Suprapubic skin (tissue), 4 donors: Measurements from ENCODE around the gene LGALS4.

Source experiments
- POLR2A ChIP-seq, 2 donors: fragments of 450-650 bp; IDR thresholded peaks; one replicate each; pipeline ENCODE4 v1.6.1; 2017; ENCODE audit warnings: antibody characterized with exemption in 2 of 2, mild to moderate bottlenecking in 2 of 2, moderate library complexity in 2 of 2
- POLR2AphosphoS5 ChIP-seq, 3 donors: sonication (generic); formaldehyde crosslinking; IDR thresholded peaks; one replicate each; pipeline ENCODE4 v1.6.1; 2017; ENCODE audit warnings: antibody characterized with exemption in 3 of 3
- TF ChIP-seq, protein P1 (sequence below), 2 donors: fragments of 200-600 bp in 1 of 2; fragments of 450-650 bp in 1 of 2; sonication (generic) in 1 of 2; IDR thresholded peaks; one replicate each; pipeline ENCODE4 v1.5.1; 2016 to 2019; ENCODE audit warnings: antibody characterized with exemption in 2 of 2, mild to moderate bottlenecking in 1 of 2, moderate library complexity in 1 of 2

DNA sequence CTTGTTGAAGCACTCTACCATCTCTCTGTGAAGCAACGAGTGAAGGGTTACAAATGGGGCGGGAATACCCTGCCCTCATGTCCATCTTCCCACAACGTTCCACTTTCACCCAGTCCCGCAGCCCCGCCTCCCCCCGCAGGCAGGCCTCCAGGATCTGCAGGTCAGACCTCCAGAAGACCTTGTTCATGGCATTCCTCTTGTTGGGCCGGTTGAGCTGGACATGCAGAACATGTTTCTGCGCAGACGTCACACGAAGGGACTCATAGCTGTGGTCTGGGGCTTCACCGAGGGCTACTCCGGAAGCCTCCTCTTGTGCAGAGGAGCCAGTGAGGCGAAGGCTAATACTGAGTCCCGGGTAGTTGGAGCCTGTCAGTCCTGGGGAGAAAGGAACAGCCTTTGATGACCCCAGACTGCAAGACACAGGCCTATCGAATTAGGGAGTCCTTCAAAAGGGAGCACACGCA is 18.4 kb upstream of the LGALS4 start:
- TF ChIP-seq, protein P1, sequence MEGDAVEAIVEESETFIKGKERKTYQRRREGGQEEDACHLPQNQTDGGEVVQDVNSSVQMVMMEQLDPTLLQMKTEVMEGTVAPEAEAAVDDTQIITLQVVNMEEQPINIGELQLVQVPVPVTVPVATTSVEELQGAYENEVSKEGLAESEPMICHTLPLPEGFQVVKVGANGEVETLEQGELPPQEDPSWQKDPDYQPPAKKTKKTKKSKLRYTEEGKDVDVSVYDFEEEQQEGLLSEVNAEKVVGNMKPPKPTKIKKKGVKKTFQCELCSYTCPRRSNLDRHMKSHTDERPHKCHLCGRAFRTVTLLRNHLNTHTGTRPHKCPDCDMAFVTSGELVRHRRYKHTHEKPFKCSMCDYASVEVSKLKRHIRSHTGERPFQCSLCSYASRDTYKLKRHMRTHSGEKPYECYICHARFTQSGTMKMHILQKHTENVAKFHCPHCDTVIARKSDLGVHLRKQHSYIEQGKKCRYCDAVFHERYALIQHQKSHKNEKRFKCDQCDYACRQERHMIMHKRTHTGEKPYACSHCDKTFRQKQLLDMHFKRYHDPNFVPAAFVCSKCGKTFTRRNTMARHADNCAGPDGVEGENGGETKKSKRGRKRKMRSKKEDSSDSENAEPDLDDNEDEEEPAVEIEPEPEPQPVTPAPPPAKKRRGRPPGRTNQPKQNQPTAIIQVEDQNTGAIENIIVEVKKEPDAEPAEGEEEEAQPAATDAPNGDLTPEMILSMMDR (IDR thresholded peaks at IDR 0.05), result no peak
- TF ChIP-seq POLR2AphosphoS5 (IDR thresholded peaks at IDR 0.05) (no peak), POLR2A (IDR thresholded peaks at IDR 0.05) (no peak)
